SK-N-SH (cell line): ENCODE data around the gene DQX1. TPM values are rescaled to one million over a fixed set of nuclear protein-coding genes. Genes with fewer than 3 reads are reported as not detected.

Source experiments
- CTCF ChIA-PET: fragments of 300-600, 350-600 bp; formaldehyde crosslinking; extraction: SDS; loops from one replicate; lab custom pipeline; 2021; lab: Yijun Ruan, JAX
- POLR2A ChIA-PET: fragments of 350-600 bp; sonication (Branson Sonifier 250); formaldehyde crosslinking; extraction: SDS; loops from one replicate; lab custom pipeline; 2020; ENCODE audit warnings: antibody characterized with exemption, inconsistent platforms; lab: Yijun Ruan, JAX
- DNase-seq: peaks from one replicate; pipeline ENCODE4 v3.0.0; 2012
- H2AFZ ChIP-seq: fragments of 200-600 bp; sonication (generic); 2 replicates; pipeline ENCODE4 v1.8.1; 2016; ENCODE audit warnings: antibody characterized with exemption, mild to moderate bottlenecking, low read depth
- H3F3A ChIP-seq: fragments of 200-600 bp; sonication (generic); replicated peaks from 2 replicates; pipeline ENCODE3; 2016; ENCODE audit warnings: antibody characterized with exemption, mild to moderate bottlenecking; ENCODE audit not compliant: insufficient read depth
- H3K27ac ChIP-seq, 2 experiments: fragments of 200-500 bp in 1 of 2; fragments of 200-600 bp in 1 of 2; sonication (Bioruptor generic) in 1 of 2; sonication (generic), shearing (Covaris generic) in 1 of 2; 2 replicates each; pipeline versions ENCODE4 v1.5.1 to v1.6.1; 2014 to 2016; ENCODE audit warnings: low read depth in 2 of 2, inconsistent platforms in 1 of 2, low read length in 1 of 2, mild to moderate bottlenecking in 1 of 2, mixed read lengths in 1 of 2
- H3K27me3 ChIP-seq: fragments of 200-600 bp; sonication (generic), shearing (Covaris generic); 2 replicates; pipeline ENCODE4 v1.6.1; 2016; ENCODE audit warnings: mixed run types; ENCODE audit not compliant: insufficient read depth
- H3K36me3 ChIP-seq, 2 experiments: fragments of 200-500 bp in 1 of 2; fragments of 200-600 bp in 1 of 2; sonication (Bioruptor generic) in 1 of 2; sonication (generic) in 1 of 2; replicated peaks in 1 of 2; 2 replicates each; pipeline versions ENCODE3 to v1.5.1; 2014 to 2016; ENCODE audit warnings: low read length in 1 of 2, mild to moderate bottlenecking in 1 of 2; ENCODE audit not compliant: insufficient read depth in 2 of 2, control insufficient read depth in 1 of 2
- H3K4me1 ChIP-seq, 2 experiments: fragments of 200-500 bp in 1 of 2; fragments of 200-600 bp in 1 of 2; sonication (Bioruptor generic) in 1 of 2; sonication (generic), shearing (Covaris generic) in 1 of 2; 2 replicates each; pipeline versions ENCODE4 v1.5.1 to v1.6.1; 2014 to 2016; ENCODE audit warnings: low read depth in 1 of 2, low read length in 1 of 2, mixed run types in 1 of 2; ENCODE audit not compliant: insufficient read depth in 2 of 2, control insufficient read depth in 1 of 2
- H3K4me2 ChIP-seq: fragments of 200-600 bp; sonication (generic), shearing (Covaris generic); 2 replicates; pipeline ENCODE4 v1.6.1; 2017; ENCODE audit warnings: mixed run types
- H3K4me3 ChIP-seq, 2 experiments: fragments of 200-500 bp in 1 of 2; fragments of 200-600 bp in 1 of 2; sonication (Bioruptor generic) in 1 of 2; sonication (generic), shearing (Covaris generic) in 1 of 2; 2 replicates each; pipeline versions ENCODE4 v1.5.1 to v1.8.1; 2014 to 2016; ENCODE audit warnings: low read depth in 2 of 2, inconsistent platforms in 1 of 2, low read length in 1 of 2, mild to moderate bottlenecking in 1 of 2, mixed read lengths in 1 of 2, moderate library complexity in 1 of 2
- H3K79me2 ChIP-seq: fragments of 200-600 bp; sonication (generic); 2 replicates; pipeline ENCODE4 v1.8.1; 2017; ENCODE audit warnings: mild to moderate bottlenecking; ENCODE audit not compliant: insufficient read depth
- H3K9ac ChIP-seq: fragments of 200-600 bp; sonication (generic); 2 replicates; pipeline ENCODE4 v1.6.1; 2017; ENCODE audit warnings: mixed run types
- H3K9me2 ChIP-seq: fragments of 200-600 bp; sonication (generic); 2 replicates; pipeline ENCODE4 v1.6.1; 2017; ENCODE audit warnings: mixed run types
- H3K9me3 ChIP-seq: fragments of 200-600 bp; sonication (generic); 2 replicates; pipeline ENCODE4 v1.6.1; 2017; ENCODE audit warnings: mixed run types, mild to moderate bottlenecking, moderate library complexity
- H4K20me1 ChIP-seq: fragments of 200-600 bp; sonication (generic); 2 replicates; pipeline ENCODE4 v1.6.1; 2017; ENCODE audit warnings: mild to moderate bottlenecking, mixed run types; ENCODE audit not compliant: insufficient read depth
- CHD2 ChIP-seq: fragments of 150-350 bp; IDR thresholded peaks from 2 replicates; pipeline ENCODE4 v1.6.1; 2018; ENCODE audit warnings: low read length; ENCODE audit not compliant: partially characterized antibody
- ELF1 ChIP-seq: IDR thresholded peaks from 2 replicates; pipeline ENCODE4 v1.4.0; 2012
- EP300 ChIP-seq, 2 experiments: IDR thresholded peaks; 2 replicates each; pipeline versions ENCODE4 v1.4.0 to v1.6.1; 2012; ENCODE audit warnings: borderline replicate concordance in 1 of 2, low read depth in 1 of 2, low read length in 1 of 2
- EZH2phosphoT487 ChIP-seq: fragments of 200-600 bp; sonication (generic); IDR thresholded peaks from 2 replicates; pipeline ENCODE4 v1.6.1; 2017; ENCODE audit warnings: low read depth, mixed run types, mild to moderate bottlenecking, antibody characterized with exemption, moderate library complexity, borderline replicate concordance
- FOSL2 ChIP-seq: IDR thresholded peaks from 2 replicates; pipeline ENCODE4 v1.4.0; 2012; ENCODE audit warnings: low read depth, mild to moderate bottlenecking, moderate library complexity, borderline replicate concordance
- FOXM1 ChIP-seq: IDR thresholded peaks from 2 replicates; pipeline ENCODE4 v1.4.0; 2012; ENCODE audit warnings: low read depth, mild to moderate bottlenecking
- GABPA ChIP-seq: IDR thresholded peaks from 2 replicates; pipeline ENCODE4 v1.4.0; 2012; ENCODE audit warnings: low read depth, mild to moderate bottlenecking
- GATA2 ChIP-seq: sonication (generic); formaldehyde crosslinking; IDR thresholded peaks from 2 replicates; pipeline ENCODE4 v1.5.0; 2020; ENCODE audit warnings: mild to moderate bottlenecking, missing genetic modification reagents
- JUND ChIP-seq: IDR thresholded peaks from 2 replicates; pipeline ENCODE4 v1.4.0; 2012
- NFIC ChIP-seq: IDR thresholded peaks from 2 replicates; pipeline ENCODE4 v1.4.0; 2012; ENCODE audit warnings: borderline replicate concordance
- RCOR1 ChIP-seq: fragments of 150-350 bp; IDR thresholded peaks from 2 replicates; pipeline ENCODE4 v1.6.1; 2017; ENCODE audit warnings: antibody characterized with exemption, low read length
- REST ChIP-seq: IDR thresholded peaks from 2 replicates; pipeline ENCODE4 v1.6.1; 2012; ENCODE audit warnings: mild to moderate bottlenecking, low read depth, low read length, moderate library complexity
- RXRA ChIP-seq: IDR thresholded peaks from 2 replicates; pipeline ENCODE4 v1.4.0; 2012; ENCODE audit warnings: low read depth, mild to moderate bottlenecking, borderline replicate concordance
- SIN3A ChIP-seq: IDR thresholded peaks from 2 replicates; pipeline ENCODE4 v1.6.1; 2012; ENCODE audit warnings: low read depth, mild to moderate bottlenecking, low read length, moderate library complexity, borderline replicate concordance
- TCF12 ChIP-seq: IDR thresholded peaks from 2 replicates; pipeline ENCODE4 v1.4.0; 2012
- TEAD4 ChIP-seq: IDR thresholded peaks from 2 replicates; pipeline ENCODE4 v1.4.0; 2012; ENCODE audit warnings: mild to moderate bottlenecking, borderline replicate concordance; ENCODE audit not compliant: insufficient read depth
- YY1 ChIP-seq: IDR thresholded peaks from 2 replicates; pipeline ENCODE4 v1.4.0; 2012; ENCODE audit warnings: low read depth, mild to moderate bottlenecking
- ZBTB33 ChIP-seq: IDR thresholded peaks from 2 replicates; pipeline ENCODE4 v1.4.0; 2012; ENCODE audit warnings: low read depth, borderline replicate concordance
- WGBS: methylation state at CpG from one replicate; pipeline ENCODE4 v1.1.6; 2017; ENCODE audit warnings: low lambda C conversion rate; 5-methylcytosine and 5-hydroxymethylcytosine counted together
- polyA plus RNA-seq, 3 experiments: library from polyadenylated mRNA; depleted of rRNA; stranded (reverse); fragments of >200 nt; gene quantifications; 2 replicates each; pipeline ENCODE4 v1.2.3, GENCODE V29; 2012
- TF ChIP-seq, protein P1 (sequence below): IDR thresholded peaks from 2 replicates; pipeline ENCODE4 v1.4.0; 2012; ENCODE audit warnings: low read depth
- TF ChIP-seq, protein P2 (sequence below): IDR thresholded peaks from 2 replicates; pipeline ENCODE4; 2012

The DQX1 gene
- polyA plus RNA-seq, 1 of the 3 experiments (the other 2 are of a cell fraction) = 1.6 TPM

DNA sequence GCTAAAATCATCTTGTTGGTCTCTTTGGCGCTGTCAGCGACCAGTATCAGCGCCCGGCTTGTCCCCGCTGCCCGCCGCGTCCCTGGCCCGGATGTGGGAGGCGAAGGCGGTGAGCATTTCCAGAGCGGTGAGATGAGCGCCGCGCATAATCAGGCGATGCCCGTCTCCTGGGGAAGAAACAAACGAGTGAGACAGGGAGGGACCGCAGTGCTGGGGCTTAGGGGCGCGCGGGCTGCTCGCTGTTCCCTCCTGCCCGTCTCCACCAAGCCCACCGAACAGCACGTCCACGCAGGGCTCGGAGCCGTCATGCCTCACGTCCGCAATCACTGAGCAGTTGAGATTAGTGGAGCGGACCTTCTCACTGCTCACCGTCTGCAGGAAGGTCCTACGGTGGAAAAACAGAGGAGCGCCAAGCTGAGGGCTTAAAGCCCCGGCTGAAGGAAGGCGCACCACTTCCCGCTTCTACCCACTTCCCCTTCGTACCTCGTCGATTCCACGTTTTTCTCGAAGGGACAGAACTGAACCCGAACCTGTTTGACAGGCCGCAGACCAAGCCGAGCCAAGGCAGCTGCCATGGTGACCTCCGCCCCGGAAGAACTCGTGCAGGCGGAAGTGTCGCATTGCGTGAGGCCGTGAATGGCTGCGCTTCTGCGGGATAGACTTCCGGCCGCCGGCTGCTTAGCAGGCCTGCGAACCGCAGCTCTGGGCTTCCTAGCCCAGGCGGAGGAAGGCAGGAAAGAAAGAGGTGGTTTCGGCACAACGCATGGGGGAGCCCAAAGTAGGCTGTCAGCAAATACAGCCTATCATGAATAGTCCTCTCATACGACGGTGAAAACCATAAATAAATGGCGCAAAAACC, 53.7 kb downstream of the DQX1 start, which contains the start of gene MRPL53 (continued):
- TF ChIP-seq FOSL2 = no peak
- peak; percentile 84; the same call in 1 of the 2 replicates for TF ChIP-seq ZBTB33
- 0 out of 2 replicates have a peak, but pooled peaks have one; percentile 10 for TF ChIP-seq NFIC
- TF ChIP-seq CHD2 = peak; percentile 96
- TF ChIP-seq, protein P1, sequence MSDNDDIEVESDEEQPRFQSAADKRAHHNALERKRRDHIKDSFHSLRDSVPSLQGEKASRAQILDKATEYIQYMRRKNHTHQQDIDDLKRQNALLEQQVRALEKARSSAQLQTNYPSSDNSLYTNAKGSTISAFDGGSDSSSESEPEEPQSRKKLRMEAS = peak; percentile 88
- no peak for TF ChIP-seq FOXM1
- TF ChIP-seq GABPA = peak; percentile 100
- peak; percentile 56; the same call in 1 of the 2 replicates for TF ChIP-seq JUND

DNA sequence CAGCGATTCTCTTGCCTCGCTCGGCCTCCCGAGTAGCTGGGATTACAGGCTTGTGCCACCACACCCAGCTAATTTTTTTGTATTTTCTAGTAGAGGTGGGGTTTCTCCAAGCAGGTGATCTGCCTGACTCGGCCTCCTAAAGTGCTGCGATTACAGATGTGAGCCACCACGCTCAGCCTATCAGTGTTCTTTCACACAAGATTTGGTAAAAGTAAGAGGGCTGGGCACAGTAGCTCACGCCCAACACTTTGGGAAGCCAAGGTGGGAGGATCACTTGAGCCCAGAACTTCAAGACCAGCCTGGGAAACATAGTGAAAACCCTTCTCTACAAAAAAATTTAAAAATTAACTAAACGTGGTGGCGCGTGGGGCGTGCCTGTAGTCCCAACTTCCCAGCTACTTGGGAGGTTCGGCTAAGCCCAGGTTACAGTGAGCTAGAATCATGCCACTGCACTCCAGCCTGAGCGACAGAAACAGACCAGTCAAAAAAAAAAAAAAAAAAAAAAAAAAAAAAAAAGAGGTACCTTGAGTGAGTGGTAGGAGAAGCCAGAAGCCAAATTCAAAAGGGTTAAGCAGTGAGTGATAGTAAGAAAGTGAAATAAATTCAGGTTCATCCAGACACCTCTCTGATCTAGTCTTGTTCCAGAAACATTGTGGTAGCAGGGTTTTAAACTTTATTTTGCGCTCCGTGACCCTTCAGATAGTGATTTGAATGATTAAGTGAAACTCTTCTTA, 54.5 kb downstream of the DQX1 start:
- Histone ChIP-seq H4K20me1 (no peaks in the 10 kb centered on the region), H3F3A (peaks cover 39% of the 10 kb centered on the region), H3K4me3 (peak overlapping the region; percentile 68 to 74), H3K9me3 (no peaks in the 10 kb centered on the region), H3K9me2 (no peaks in the 10 kb centered on the region), H3K27me3 (no peaks in the 10 kb centered on the region), H3K79me2 (peaks cover 19% of the 10 kb centered on the region; the same call in 1 of the 2 replicates), H2AFZ (0 out of 2 replicates have a peak overlapping the region, but pooled peaks have one; percentile 81), H3K36me3 (peaks cover 16 to 19% of the 10 kb centered on the region in 2 experiments), H3K9ac (peak overlapping the region; percentile 72), H3K4me2 (peak overlapping the region; percentile 93), H3K27ac (peak overlapping the region; percentile 78 to 94), H3K4me1 (peaks cover 6 to 7% of the 10 kb centered on the region in 2 experiments; a peak in 2 of 4 replicates)
- POLR2A ChIA-PET = interaction anchor here (1.0 to 6.9 kb wide), 4 partner anchors 11 to 30 kb away, joined by 3 to 60 read pairs (median 10); partner anchors contain the start of genes CCDC142, INO80B and WBP1
- CTCF ChIA-PET = interaction anchor here (1.0 to 2.6 kb wide), 2 partner anchors 11 to 60 kb away, joined by 4 to 20 read pairs; partner anchors contain the start of genes CCDC142 and TTC31
- no peak for TF ChIP-seq TEAD4
- no peak for TF ChIP-seq RCOR1
- no peak for TF ChIP-seq YY1
- TF ChIP-seq TCF12 = no peak
- no peak for TF ChIP-seq CHD2
- TF ChIP-seq, protein P2, sequence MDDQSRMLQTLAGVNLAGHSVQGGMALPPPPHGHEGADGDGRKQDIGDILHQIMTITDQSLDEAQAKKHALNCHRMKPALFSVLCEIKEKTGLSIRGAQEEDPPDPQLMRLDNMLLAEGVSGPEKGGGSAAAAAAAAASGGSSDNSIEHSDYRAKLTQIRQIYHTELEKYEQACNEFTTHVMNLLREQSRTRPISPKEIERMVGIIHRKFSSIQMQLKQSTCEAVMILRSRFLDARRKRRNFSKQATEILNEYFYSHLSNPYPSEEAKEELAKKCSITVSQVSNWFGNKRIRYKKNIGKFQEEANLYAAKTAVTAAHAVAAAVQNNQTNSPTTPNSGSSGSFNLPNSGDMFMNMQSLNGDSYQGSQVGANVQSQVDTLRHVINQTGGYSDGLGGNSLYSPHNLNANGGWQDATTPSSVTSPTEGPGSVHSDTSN = no peak
- no peak for TF ChIP-seq ELF1
- TF ChIP-seq SIN3A = no peak
- TF ChIP-seq FOSL2 = no peak
- TF ChIP-seq EP300 (IDR thresholded peaks at IDR 0.05; ENCODE audit: borderline replicate concordance in 1 of 2, low read depth in 1 of 2, low read length in 1 of 2) = no peak
- no peak for TF ChIP-seq EZH2phosphoT487
- no peak for TF ChIP-seq RXRA
- no peak for TF ChIP-seq GATA2 (CRISPR knock-in tag)
- TF ChIP-seq JUND = no peak
- no peak for TF ChIP-seq FOXM1
- TF ChIP-seq REST = no peak
- no peak for DNase-seq
- 52% methylated on average over 16 of the region's 16 CpGs for WGBS
